Measurements from ENCODE around the gene DUSP7.

The DUSP7 gene

GRCh38 chr3:52030714-52031310 lies 25.6 kb downstream of the DUSP7 start:
- no peak for DNase-seq (ENCODE audit: extremely low read depth in 1 of 2, low read depth in 1 of 2)

DNA sequence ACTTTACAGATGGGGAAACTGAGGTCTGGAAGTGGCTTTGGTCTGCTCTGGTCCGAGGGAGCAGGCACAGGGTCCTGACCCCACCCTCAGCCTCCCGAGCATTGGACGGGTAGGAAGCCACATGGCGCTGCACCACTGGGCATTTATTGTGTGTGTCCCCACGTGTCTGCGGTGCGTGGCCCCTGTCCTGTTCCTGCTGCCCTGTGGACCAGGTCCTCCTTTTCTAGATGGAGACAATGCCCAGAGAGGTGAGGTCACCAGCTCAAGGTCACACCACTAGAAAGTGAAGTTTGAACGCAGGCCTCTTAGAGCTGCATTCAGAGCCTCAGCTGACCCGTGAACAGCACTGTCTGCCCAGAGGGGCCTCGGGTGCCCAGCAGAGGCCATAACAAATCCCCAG lies 26.8 kb downstream of the DUSP7 start:
- no peak for DNase-seq (ENCODE audit: extremely low read depth in 1 of 2, low read depth in 1 of 2)

DNA sequence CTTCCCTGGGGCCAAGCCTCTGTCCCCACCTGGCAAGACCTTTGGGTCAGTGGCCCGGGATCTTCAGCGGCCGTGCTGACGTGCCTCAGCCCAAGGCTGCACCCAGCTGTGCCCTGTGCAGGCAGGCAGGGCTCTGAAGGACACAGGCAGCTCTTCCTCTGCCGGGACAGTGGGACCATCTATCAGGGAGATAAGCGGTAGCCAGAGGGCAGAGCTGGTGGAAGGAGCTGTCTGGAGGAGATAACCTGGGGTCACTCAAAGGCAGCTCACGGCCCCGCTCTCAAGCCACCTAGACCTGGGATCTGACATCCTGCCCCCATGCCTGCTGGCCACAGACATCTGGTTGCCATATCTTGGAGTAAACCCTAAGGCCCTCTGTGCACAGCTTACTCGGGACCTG lies 27.3 kb downstream of the DUSP7 start:
- no peak for DNase-seq (ENCODE audit: extremely low read depth in 1 of 2, low read depth in 1 of 2)

GRCh38 chr3:52028572-52028971 lies 27.8 kb downstream of the DUSP7 start:
- DNase-seq (ENCODE audit: extremely low read depth in 1 of 2, low read depth in 1 of 2): no peak

DNA sequence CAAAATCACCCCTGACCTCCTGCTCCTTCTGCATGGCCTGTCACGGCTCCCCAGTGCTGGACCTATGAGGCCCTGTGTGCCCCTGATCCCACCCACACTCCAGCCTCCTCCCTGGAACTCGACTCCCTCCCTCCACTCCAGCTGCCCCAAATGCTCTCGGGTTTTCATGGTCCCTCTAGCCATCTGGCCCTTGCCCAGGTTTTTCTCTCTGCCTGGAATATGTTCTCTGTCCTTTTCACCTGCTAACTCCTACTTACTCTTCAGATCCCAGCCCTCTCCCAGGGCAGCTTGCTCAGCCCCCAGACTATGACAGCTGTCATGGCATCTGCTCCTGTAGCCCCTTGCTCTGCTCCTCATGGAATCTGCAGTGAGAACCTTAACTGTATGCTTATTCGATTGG lies 30.3 kb downstream of the DUSP7 start:
- no peak for DNase-seq (ENCODE audit: extremely low read depth in 1 of 2, low read depth in 1 of 2)

DNA sequence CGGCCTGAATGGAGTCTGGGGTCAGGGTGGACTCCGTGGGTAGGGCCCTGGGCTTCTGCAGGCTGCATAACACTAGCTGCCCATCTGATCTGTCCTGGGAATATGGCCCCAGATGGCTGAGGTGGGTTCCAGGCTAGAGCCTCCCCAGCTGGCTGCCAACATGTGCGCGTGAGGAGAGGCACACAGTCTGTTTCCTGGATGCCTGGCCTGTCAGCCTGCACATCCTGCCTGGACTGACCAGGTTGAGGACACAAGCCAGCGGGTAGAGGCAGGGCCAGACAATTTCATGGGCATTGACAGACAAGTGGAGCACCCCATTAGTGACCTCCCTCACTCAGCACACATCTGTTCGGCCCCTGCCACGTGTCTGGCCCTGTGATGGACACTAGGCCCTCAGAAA lies 30.9 kb downstream of the DUSP7 start:
- DNase-seq (ENCODE audit: extremely low read depth in 1 of 2, low read depth in 1 of 2): no peak

GRCh38 chr3:52024765-52025452 lies 31.5 kb downstream of the DUSP7 start:
- no peak for DNase-seq (ENCODE audit: extremely low read depth in 1 of 2, low read depth in 1 of 2)

GRCh38 chr3:52023860-52024764 lies 32.3 kb downstream of the DUSP7 start:
- no peak for DNase-seq (ENCODE audit: extremely low read depth in 1 of 2, low read depth in 1 of 2)

GRCh38 chr3:52023101-52023770 lies 33.1 kb downstream of the DUSP7 start:
- DNase-seq (ENCODE audit: extremely low read depth in 1 of 2, low read depth in 1 of 2): no peak

- no peak for DNase-seq (ENCODE audit: extremely low read depth in 1 of 2, low read depth in 1 of 2)
Measured at GRCh38 chr3:52022323-52023100, 33.9 kb downstream of the DUSP7 start.

DNA sequence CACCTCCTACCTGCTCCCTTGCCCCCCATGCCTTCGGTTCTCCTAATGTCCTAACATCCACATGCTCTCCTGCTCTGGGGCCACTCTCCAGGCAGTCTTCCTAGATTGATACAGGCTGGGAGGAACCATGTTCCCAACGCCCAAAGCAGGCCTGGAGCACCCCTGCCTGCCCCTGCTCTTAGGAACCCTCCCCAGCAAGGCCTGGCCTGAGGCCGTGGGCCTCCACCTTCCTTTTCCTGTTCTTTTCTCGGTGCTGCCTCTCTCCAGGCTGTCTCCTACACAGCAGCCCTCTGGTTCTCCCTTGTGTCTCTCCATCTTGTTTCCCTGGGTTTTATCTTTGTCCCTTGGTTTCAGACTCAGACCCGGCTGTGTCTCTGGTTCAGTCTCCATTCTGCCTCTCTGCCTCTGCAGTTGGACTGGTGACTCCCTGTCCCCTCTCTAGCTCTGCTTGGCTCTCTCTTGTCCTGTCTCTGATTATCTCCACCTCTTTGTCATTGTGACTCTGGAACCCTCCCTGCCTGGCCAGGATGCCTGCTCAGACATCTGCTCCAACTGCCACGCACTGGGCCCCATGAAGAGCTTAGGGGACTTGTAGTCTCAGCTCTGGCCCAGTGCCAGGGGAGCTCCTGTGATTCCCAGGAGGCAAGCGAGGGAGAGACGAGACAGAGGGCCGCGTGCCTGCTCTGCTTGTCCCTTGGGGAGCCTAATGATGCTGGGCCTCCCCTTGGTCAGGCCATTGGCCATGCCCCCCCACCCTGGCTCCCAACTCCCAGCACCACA lies 34.7 kb downstream of the DUSP7 start:
- no peak for DNase-seq (ENCODE audit: extremely low read depth in 1 of 2, low read depth in 1 of 2)

DNA sequence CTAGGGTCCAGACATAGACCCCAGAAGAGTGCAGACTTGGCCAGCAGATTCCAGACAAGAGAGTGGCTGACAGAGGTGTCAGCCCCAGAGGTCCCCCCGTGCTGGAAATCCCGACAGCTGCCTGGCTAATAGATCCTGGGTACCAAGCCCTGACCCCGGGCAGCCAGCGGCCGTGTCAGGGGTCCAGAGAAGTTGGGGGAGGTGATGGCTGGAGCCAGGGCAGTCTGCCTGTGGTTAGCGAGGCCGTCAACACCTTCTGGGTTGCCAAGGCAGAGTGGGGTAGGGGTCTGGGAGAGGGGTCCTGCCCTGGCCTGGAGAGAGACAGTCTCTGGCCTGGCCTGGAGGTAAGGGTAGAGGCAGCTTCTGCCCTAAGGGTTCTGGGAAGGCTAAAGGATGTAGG lies 35.6 kb downstream of the DUSP7 start:
- no peak for DNase-seq (ENCODE audit: extremely low read depth in 1 of 2, low read depth in 1 of 2)

DNA sequence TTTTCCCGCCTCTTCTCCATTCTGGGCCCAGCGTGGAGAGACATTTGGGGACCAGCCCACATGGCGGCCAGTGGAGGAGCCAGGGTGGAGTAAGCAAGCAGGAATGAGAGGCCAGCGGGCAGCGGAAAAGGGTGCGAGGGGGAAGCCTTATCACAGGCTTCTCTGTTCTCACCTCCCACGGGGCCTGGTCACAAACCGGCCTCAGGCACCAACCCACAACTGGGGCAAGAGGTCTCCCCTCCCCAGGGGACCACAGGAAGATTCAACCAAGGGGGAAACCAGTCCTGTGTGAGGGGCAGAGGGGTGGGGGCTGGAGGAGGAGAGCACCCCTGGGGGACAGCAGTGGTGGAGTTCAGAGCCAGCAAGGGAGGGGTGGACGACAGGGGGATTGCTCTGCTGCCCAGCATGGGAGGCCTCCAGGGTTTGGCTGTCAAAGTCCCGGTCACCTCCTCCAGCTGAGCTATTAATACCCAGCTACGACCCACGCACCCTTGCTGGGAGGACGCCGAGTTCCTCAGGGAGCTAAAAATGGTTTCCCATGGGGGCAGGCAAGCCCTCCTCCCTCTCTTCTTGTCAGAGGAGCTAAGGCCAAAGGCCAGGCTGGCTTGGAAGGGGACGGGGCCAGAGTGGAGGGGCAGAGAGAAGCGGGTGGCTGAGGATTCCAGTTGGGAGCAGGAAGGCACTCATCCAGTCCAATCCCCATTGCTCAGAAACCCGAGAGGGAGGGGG lies 36.9 kb downstream of the DUSP7 start:
- DNase-seq (ENCODE audit: extremely low read depth in 1 of 2, low read depth in 1 of 2): no peak

GRCh38 chr3:52018319-52019000 lies 37.9 kb downstream of the DUSP7 start:
- DNase-seq (ENCODE audit: extremely low read depth in 1 of 2, low read depth in 1 of 2): no peak

- no peak for DNase-seq (ENCODE audit: extremely low read depth in 1 of 2, low read depth in 1 of 2)
Measured at GRCh38 chr3:52017586-52017985, 38.8 kb downstream of the DUSP7 start.

GRCh38 chr3:52015438-52016228 lies 40.7 kb downstream of the DUSP7 start:
- no peak for DNase-seq (ENCODE audit: extremely low read depth in 1 of 2, low read depth in 1 of 2)

DNA sequence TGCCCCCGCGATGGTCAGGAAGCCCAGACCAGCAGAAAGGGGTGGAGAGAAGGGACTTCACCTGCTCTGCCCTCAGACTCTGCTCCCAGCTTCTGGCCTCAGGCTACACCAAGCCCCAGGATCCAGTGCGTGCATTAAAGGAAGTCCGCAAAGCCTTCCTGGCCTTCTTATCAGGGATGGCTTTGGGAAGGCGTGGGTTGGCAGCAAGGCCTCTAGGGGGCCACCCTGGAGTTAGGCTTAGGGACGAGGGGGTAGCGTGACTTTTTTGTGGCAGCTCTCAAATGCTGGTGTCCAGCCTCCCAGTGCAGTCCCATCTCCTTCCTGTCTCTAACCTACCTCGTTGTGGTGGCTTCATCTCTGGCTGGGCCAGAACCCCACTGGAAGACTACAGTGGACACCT lies 41.8 kb downstream of the DUSP7 start:
- DNase-seq (ENCODE audit: extremely low read depth in 1 of 2, low read depth in 1 of 2): no peak
